GM18909 (cell line): Measurements from ENCODE around the gene BBOF1.

Source experiments
- ATAC-seq: cut with Tn5 transposase; IDR thresholded peaks from one replicate; pipeline ENCODE4 v1.9.1; 2021; ENCODE audit warnings: mild to moderate bottlenecking; ENCODE audit not compliant: unreplicated experiment, poor library complexity

BBOF1 gene

DNA sequence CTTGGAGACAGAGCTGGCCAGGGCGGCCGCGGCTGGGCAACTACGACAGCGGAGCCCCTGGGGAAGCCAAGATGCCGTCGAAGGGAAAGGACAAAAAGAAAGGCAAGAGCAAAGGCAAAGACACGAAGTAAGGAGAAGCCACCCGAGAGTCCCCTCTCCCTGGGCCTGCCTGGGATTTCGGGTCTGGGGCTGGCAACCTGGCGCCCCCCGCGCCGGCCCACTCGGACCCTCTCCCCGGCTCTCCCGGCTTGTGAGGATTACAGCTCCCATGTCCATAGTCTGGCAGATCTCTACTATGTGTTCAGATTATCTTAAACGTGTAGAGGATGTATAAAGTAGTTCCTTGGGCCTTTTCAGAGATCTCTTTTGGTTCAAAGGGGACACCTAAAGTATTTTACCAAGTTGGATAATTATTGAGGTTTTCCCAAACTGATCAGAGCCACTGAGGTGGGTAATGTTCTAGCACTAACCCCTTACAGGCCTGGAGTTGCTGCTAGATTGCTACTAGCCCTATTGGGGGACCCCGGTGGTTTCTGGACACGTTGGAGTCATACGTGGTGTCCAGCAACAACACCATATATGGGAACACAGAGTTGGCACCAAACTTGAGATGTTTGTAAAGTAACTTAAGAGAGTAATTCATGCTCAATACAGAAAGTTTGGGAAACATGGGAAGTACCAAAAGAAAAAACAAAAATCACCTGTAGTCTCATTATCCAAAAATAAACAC lies 424 bp downstream of the BBOF1 start:
- ATAC-seq = no peak

DNA sequence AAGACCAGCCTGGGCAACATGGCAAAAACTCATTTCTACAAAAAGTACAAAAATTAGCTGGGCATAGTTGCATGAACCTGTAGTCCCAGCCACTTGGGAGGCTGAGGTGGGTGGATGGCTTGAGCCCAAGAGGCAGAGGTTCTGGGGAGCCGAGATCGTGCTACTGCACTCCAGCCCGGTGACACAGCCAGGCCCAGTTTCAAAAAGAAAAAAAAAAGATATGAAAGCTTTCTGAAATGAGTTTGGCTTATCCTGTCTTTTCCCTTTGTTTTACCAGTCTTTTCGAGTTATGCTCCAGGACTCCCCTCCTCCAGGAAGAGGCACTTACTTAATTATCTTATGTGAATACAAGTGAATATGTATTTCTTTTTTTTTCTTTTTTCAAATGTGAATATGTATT lies 3.2 kb downstream of the BBOF1 start:
- ATAC-seq = no peak

- ATAC-seq = no peak
Observed at GRCh38 chr14:74029136-74029535, 10.0 kb downstream of the BBOF1 start.

GRCh38 chr14:74034572-74034971 lies 15.4 kb downstream of the BBOF1 start:
- ATAC-seq = no peak

DNA sequence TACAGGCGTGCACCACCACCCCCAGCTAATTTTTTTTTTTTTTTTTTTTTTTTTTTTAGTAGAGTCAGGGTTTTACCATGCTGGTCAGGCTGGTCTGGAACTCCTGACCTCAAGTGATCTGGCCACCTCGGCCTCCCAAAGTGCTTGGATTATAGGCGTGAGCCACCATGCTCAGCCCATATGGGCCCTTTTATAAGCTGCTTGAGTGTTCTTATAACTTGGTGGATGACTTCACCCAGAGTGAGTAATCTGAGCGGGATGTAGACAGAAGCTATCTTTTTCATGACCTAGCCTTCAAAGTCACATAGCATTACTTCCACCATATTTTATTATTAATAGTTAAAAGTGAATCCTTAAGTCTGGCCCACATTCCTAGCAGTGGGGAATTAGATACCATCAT lies 16.4 kb downstream of the BBOF1 start:
- no peak for ATAC-seq

DNA sequence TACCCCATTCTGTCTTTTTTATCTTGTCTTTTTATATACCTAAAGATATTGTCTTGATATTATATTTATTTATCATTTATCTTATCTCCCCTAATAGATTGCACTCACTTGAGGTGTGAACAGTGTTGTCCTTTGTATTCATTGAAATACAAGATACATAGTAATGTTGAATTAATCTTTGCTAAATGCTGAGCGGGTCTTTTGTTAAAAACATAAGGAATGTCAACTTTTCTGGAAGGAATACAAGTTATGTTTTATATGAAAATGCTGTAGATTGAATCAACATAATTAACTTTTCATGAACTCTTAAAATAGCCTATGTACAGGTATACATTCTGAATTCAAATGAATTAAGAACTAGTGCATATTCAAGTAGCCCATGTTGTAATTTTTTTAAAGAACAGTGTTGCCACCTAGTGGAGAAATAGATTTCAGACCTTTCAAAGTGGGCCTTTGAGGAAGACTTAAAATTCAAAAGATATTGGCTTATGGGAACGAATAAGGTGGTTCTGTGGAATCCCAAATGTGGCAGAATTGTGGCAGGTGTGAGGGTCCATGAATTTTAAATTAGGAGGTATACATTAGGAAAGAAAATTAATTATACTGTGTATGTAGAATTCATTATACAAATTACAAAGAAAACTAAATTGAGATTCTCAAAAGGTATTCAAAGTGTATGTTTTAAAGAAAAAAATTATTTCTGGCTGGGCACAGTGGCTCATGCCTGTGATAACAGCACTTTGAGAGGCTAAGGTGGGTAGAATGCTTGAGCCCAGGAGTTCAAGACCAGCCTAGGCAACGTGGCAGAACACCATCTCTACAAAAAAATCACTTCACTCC lies 19.1 kb downstream of the BBOF1 start:
- ATAC-seq = no peak

DNA sequence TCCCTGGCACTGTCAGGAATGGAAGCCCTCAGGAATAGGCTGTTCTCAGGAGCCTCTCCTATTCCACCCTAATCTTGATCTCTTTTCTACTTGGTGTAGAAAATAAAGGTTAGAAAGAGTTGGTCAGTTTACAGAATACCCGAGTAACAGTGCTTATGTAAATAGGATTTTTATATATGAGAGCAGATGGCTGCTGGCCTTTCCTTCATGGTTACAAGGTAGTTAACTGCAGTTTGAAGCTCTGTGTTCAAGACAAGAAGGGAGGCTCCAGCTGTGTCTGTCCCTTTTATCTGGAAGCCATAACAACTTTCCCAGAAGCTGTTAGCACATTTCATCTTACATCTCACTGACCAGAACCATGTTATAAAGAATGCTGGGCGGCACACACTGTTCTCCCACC lies 23.1 kb downstream of the BBOF1 start:
- ATAC-seq = no peak

DNA sequence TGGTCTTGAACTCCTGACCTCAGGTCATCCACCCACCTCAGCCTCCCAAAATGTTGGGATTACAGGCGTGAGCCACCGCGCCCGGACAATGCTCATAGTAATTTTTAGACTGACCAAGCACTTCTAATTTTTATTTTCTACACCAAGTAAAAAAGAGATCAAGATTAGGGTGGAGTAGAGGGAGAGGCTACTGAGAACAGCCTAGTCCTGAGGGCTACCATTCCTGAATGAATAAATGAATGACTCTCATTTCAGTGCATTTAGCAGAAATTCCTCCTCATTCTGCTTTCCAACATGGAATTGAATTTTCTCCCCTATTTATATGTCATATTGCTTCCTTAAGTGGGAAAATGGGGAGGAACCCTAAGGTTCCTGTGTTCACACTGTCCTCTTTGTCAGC lies 26.4 kb downstream of the BBOF1 start:
- ATAC-seq = no peak

GRCh38 chr14:74048281-74048680 lies 29.1 kb downstream of the BBOF1 start:
- ATAC-seq = no peak

DNA sequence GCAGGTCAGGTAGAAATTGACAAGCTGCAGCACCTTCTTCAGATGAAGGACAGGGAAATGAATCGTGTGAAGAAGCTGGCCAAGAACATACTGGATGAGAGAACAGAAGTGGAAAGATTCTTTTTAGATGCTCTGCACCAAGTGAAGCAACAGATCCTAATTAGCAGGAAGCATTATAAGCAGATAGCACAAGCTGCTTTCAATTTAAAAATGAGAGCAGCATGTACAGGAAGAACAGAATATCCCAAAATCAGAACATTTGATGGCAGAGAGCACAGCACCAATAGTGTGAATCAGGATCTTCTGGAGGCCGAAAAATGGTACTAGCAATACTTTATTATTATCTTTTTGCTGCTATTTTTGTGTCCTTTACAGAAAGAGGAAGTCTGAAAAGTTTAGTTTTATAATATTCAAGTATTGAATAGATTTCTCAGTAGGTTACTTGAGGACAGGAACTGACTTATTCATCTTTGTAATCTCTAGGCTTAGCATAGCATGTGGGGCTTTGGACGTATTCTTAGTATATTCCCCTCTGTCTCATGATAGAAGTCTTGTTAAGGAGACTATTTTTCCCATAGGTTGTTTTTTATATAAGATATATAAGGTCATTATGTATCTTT lies 30.8 kb downstream of the BBOF1 start:
- no peak for ATAC-seq

DNA sequence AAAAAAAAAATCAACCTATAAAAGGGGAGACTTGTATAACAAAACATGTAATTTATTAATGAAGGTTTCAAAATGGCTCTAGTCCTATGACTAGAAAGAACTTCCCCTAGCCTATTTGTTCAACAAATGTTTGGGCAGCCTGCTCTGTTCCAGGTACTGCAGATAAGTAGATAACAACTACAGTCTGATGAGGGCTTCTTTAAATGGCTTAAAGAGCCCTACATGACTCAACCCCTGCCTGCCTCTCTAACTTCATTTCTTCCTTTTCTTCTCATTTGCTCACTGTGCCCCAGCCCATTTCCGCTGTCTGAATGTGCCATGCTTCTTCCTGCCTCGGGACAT lies 43.6 kb downstream of the BBOF1 start:
- no peak for ATAC-seq

DNA sequence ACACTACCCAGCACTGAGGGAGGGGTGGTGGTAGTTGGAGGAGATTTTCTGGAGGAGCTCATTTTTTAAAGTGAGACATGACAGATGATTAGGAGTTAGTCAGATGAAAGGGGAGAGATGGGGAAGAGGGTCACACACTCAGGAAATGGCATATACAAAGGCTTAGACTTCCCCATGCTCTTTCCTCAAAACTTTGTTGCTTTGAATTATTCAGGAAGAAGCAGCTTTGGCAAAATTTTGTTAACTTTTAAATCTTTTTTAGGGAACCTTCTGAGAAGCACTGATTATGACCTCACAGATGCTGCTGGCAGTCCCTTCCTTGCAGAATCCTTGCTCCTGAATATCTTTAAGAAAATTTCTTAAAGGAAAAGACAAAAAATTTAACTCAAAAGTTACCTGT lies 45.3 kb downstream of the BBOF1 start:
- ATAC-seq = no peak

- ATAC-seq = no peak
Observed at GRCh38 chr14:74064883-74065282, 45.7 kb downstream of the BBOF1 start.

DNA sequence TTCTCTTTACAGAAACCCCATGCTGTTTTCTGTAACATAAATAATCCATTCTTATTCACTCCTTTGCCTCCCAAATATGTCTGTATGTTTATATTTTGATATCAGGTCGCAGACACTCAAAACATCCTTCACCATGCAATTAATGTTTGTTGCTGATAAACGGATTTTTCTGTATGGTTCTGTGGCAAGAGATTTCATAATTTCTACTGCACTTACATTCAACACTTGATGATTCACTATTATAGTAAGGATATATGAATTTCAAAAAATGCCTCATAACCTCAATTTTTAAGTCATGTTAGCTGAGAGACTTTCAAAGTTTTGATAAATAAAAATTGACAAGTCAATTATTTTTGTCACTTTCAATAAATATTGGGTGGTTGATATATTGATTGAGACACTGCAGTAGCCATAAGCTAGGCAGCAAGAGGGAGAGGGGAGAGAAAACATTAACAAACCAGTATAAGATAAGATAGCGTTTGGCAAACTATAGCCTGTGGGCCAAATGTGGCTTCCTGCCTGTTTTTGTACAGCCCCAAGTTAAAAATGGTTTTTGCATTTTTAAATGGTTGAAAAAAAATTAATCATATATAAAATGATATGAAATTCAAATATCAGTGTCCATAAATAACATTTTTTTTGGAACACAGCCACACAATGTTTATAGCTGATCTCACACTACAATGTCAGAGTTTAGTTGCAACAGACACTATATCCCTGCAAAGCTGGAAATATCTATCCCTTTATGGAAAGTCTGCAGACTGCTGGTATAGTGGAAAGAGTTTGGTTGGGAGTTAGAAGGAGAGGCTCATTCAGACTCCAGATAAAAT lies 46.8 kb downstream of the BBOF1 start:
- ATAC-seq = no peak

DNA sequence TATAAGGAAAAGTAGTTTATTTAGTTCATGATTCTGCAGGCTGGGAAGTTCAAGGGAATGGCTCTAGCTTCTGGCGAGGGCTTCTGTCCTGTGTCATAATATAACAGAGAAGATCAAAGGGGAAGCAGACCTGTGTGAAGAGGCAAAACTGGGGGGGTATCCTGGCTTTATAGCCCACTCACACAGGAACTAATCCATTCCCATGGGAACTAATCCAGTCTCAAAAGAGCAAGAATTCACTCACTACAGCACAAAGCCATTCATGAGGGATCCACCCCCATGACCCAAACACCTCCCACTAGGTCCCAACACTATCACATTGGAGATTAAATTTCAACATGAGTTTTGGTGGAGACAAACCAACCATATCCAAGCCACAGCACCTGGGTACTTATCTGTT lies 58.3 kb downstream of the BBOF1 start:
- ATAC-seq = no peak

GRCh38 chr14:74080820-74081460 lies 61.8 kb downstream of the BBOF1 start:
- ATAC-seq = no peak

DNA sequence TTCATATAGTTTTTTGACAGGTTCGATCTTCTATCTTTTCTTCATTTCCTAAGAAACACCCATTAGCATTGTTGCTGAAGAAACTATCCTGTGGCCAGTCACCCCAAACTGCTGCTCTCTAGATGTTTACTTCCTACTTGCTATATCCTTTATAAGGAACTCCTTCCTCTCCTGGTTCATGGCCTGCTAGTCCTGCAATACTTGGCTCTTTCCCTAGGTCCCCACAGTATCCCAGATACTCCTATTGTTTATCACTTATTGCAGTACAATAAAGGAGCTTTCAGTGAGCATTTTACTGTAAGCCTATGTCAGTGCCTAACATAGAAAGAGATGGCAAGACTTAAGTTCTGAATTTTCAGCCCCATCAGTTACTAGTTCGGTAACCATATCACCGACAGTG lies 62.3 kb downstream of the BBOF1 start:
- no peak for ATAC-seq

DNA sequence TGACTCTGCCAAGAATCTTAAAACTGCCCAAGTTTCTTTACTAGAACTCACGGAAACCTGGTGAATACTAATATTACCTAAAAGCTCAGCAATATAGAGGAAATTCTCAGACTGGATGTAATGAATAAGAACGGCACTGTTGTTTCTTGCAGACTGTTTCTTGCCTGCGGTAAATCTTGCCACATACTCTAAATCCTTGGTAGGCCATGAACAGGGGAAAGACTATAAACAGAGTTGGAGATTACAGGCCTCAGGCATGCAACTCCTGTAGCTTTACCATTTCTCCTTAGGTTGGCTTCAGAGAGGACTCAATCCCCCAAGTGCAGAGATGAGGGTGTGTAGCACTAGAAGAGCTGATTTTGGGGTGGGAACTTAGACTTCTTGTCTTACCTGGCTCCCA lies 64.0 kb downstream of the BBOF1 start:
- ATAC-seq = no peak

DNA sequence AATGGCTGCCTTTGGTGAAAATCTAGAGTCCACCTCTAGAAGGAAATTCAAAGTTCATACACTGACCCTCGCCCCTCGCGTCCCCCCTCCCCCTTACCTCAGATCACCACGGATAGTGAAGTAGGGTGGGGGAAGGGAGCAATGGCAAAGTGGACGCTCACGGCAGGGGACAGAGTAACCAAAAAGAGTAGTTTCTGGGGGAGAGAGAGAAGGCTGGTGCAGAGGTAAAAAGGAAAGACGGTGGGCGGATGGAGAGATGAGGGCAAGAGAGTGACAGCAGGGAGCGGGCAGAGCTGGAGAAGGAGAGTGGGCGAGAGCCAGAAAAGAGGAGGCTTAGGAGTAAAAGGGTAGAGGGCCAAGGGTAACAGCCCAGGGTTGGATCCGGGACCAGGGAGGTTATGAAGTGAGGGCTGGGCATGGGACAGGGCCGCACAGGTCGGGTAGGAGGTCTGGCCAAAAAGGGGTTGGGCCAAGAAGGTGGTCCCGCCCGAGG lies 64.7 kb downstream of the BBOF1 start:
- ATAC-seq = peak; percentile 24
